ENCODE results near the gene DIPK1C.

DIPK1C gene

GRCh38 chr18:74463983-74464382 is 6.9 kb upstream of the DIPK1C start:
- Histone ChIP-seq H3K36me3 (ENCODE audit: low read length) (no peaks in the 10 kb centered on the region), H3K27me3 (ENCODE audit: low read length) (no peaks in the 10 kb centered on the region), H3K9me2 (replicated peaks; ENCODE audit: insufficient read depth, low read length) (no peaks in the 10 kb centered on the region), H3K4me2 (ENCODE audit: low read depth, low read length, poor library complexity, severe bottlenecking) (no peak overlapping the region), H3K4me3 (ENCODE audit: insufficient read depth, low read length, poor library complexity, severe bottlenecking) (no peak overlapping the region), H3K9me3 (ENCODE audit: insufficient read depth, low read length) (no peaks in the 10 kb centered on the region), H3K79me2 (ENCODE audit: insufficient read depth, low read length) (no peaks in the 10 kb centered on the region), H3K27ac (ENCODE audit: low read depth, low read length) (no peak overlapping the region), H3F3A (ENCODE audit: insufficient read depth) (no peaks in the 10 kb centered on the region), H2AFZ (ENCODE audit: low read depth, low read length, severe bottlenecking) (no peak overlapping the region), H3K9ac (ENCODE audit: low read length) (no peak overlapping the region), H4K20me1 (ENCODE audit: low read depth, low read length) (no peaks in the 10 kb centered on the region)
- TF ChIP-seq EZH2phosphoT487 (conservative IDR thresholded peaks at IDR 0.05; ENCODE audit: low read length) (no peak), CTCF (IDR thresholded peaks at IDR 0.05; ENCODE audit: insufficient read depth, low read length, poor library complexity, severe bottlenecking) (no peak)

DNA sequence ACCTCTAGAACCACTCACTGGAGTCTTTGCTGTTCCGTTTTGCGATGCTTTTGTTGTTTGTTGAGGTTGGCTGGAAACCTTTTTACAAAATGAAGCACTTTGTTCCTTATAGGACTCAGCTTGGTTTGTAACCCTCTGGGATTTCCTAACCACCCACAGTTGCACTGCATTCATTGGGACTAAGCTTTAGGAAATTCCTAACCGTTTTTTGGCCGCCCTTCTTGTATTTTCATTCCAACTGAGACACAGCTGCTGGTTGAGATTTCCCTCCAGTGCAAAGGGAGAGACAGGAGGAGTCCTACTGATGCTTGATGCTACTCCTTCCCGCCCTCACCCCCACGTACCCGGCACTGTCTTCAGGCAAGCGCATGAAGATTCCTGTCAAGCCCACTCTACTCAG is 6.1 kb upstream of the DIPK1C start:
- Histone ChIP-seq H3K79me2 (ENCODE audit: insufficient read depth, low read length) (no peaks in the 10 kb centered on the region), H3K27ac (ENCODE audit: low read depth, low read length) (no peak overlapping the region), H3K4me3 (ENCODE audit: insufficient read depth, low read length, poor library complexity, severe bottlenecking) (no peak overlapping the region), H2AFZ (ENCODE audit: low read depth, low read length, severe bottlenecking) (no peak overlapping the region), H3K9ac (ENCODE audit: low read length) (no peak overlapping the region), H3F3A (ENCODE audit: insufficient read depth) (no peaks in the 10 kb centered on the region), H3K9me3 (ENCODE audit: insufficient read depth, low read length) (no peaks in the 10 kb centered on the region), H3K4me2 (ENCODE audit: low read depth, low read length, poor library complexity, severe bottlenecking) (no peak overlapping the region), H3K9me2 (replicated peaks; ENCODE audit: insufficient read depth, low read length) (no peaks in the 10 kb centered on the region), H3K27me3 (ENCODE audit: low read length) (no peaks in the 10 kb centered on the region), H3K36me3 (ENCODE audit: low read length) (no peaks in the 10 kb centered on the region), H4K20me1 (ENCODE audit: low read depth, low read length) (no peaks in the 10 kb centered on the region)
- no peak for TF ChIP-seq EZH2phosphoT487 (conservative IDR thresholded peaks at IDR 0.05; ENCODE audit: low read length)

DNA sequence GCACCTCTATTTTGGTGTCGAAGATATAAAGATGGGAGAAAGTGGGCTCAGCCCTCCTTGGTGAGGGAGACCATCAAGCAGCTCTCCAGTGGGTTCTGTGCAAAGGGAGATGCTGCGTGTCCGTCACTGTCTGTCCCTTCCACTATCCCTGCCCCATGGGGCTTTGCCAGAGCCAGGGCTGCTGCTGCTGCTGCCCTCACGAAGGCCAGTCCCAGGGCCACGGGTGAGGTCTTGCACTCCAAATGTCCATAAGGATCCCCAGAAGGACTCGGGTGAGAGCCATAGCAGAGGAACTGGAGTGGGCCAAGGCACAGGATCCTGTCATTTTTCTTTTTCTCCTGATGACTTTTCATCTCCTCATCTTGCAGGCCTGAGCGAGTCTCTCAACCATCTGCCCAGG is 3.7 kb upstream of the DIPK1C start:
- no peaks in the 10 kb centered on the region for H4K20me1 ChIP-seq (ENCODE audit: low read depth, low read length)
- no peak overlapping the region for H3K4me2 ChIP-seq (ENCODE audit: low read depth, low read length, poor library complexity, severe bottlenecking)
- H3K27me3 ChIP-seq (ENCODE audit: low read length) = no peaks in the 10 kb centered on the region

DNA sequence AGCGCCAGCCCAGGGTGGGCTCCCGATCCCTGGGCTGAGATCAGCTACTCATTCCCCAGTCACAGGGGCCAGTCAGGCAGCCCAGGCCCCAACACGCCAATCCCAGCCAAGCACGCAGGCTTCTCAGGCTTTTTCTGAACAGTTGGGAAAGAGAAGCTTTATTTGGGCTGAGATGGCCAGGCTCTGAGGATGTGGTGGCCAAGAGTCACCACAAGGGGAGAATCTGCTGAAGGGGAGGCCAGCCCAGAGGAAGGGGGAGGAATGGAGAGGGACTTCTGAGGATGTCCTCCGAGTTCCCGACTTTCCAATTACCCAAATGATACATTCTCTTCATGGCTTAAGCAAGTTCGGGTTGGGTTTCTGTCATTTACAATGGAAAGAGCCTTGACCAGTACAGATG is 2.8 kb upstream of the DIPK1C start:
- Histone ChIP-seq H3K9me2 (replicated peaks; ENCODE audit: insufficient read depth, low read length) (no peaks in the 10 kb centered on the region), H3K36me3 (ENCODE audit: low read length) (no peaks in the 10 kb centered on the region), H3K9me3 (ENCODE audit: insufficient read depth, low read length) (no peaks in the 10 kb centered on the region), H3K4me3 (ENCODE audit: insufficient read depth, low read length, poor library complexity, severe bottlenecking) (no peak overlapping the region), H3K27me3 (ENCODE audit: low read length) (no peaks in the 10 kb centered on the region), H2AFZ (ENCODE audit: low read depth, low read length, severe bottlenecking) (no peak overlapping the region), H3K27ac (ENCODE audit: low read depth, low read length) (no peak overlapping the region), H3F3A (ENCODE audit: insufficient read depth) (no peaks in the 10 kb centered on the region), H4K20me1 (ENCODE audit: low read depth, low read length) (no peaks in the 10 kb centered on the region), H3K4me2 (ENCODE audit: low read depth, low read length, poor library complexity, severe bottlenecking) (no peak overlapping the region), H3K79me2 (ENCODE audit: insufficient read depth, low read length) (no peaks in the 10 kb centered on the region), H3K9ac (ENCODE audit: low read length) (no peak overlapping the region)
- TF ChIP-seq EZH2phosphoT487 (conservative IDR thresholded peaks at IDR 0.05; ENCODE audit: low read length) = no peak
- no peak for TF ChIP-seq CTCF (IDR thresholded peaks at IDR 0.05; ENCODE audit: insufficient read depth, low read length, poor library complexity, severe bottlenecking)

More for the DNA sequence above, 3.7 kb upstream of the DIPK1C start:
- no peak overlapping the region for H3K27ac ChIP-seq (ENCODE audit: low read depth, low read length)
- H3K36me3 ChIP-seq (ENCODE audit: low read length) = no peaks in the 10 kb centered on the region
- no peaks in the 10 kb centered on the region for H3F3A ChIP-seq (ENCODE audit: insufficient read depth)
- no peaks in the 10 kb centered on the region for H3K79me2 ChIP-seq (ENCODE audit: insufficient read depth, low read length)
- TF ChIP-seq EZH2phosphoT487 (conservative IDR thresholded peaks at IDR 0.05; ENCODE audit: low read length) (no peak), CTCF (IDR thresholded peaks at IDR 0.05; ENCODE audit: insufficient read depth, low read length, poor library complexity, severe bottlenecking) (no peak)
- H3K9ac ChIP-seq (ENCODE audit: low read length) = no peak overlapping the region
- H2AFZ ChIP-seq (ENCODE audit: low read depth, low read length, severe bottlenecking) = no peak overlapping the region
- H3K4me3 ChIP-seq (ENCODE audit: insufficient read depth, low read length, poor library complexity, severe bottlenecking) = no peak overlapping the region
- H3K9me2 ChIP-seq (replicated peaks; ENCODE audit: insufficient read depth, low read length) = no peaks in the 10 kb centered on the region
- H3K9me3 ChIP-seq (ENCODE audit: insufficient read depth, low read length) = no peaks in the 10 kb centered on the region

Measured in SU-DHL-6 (cell line).